D721Med (cell line): ENCODE results near the gene CC2D1B.

Experiments used
- DNase-seq: peaks from one replicate; pipeline ENCODE4 v3.0.0; 2011; ENCODE audit warnings: low spot score; ENCODE audit not compliant: insufficient read length
- FAIRE-seq: peaks from 2 replicates; lab custom pipeline; 2011; peaks lifted over from hg19 to GRCh38; lab: Jason Lieb, UNC
- CTCF ChIP-seq: IDR thresholded peaks from 2 replicates; pipeline ENCODE4 v1.5.1; 2012; ENCODE audit warnings: mild to moderate bottlenecking, control low read depth; ENCODE audit not compliant: insufficient read depth; ENCODE audit errors: missing control alignments

CC2D1B gene

GRCh38 chr1:52352690-52353089 is 13.3 kb downstream of the CC2D1B start:
- TF ChIP-seq CTCF = no peak
- DNase-seq (no peak), FAIRE-seq (no peak)

- peak; percentile 15 for TF ChIP-seq CTCF
- FAIRE-seq (no peak), DNase-seq (no peak)
Measured at GRCh38 chr1:52348704-52349300, 17.2 kb downstream of the CC2D1B start.

GRCh38 chr1:52346653-52347052 is 19.4 kb downstream of the CC2D1B start:
- DNase-seq = no peak
- TF ChIP-seq CTCF = no peak
- FAIRE-seq = peak; percentile 48

GRCh38 chr1:52345252-52345651 is 20.8 kb downstream of the CC2D1B start:
- DNase-seq (no peak), FAIRE-seq (no peak)
- no peak for TF ChIP-seq CTCF

DNA sequence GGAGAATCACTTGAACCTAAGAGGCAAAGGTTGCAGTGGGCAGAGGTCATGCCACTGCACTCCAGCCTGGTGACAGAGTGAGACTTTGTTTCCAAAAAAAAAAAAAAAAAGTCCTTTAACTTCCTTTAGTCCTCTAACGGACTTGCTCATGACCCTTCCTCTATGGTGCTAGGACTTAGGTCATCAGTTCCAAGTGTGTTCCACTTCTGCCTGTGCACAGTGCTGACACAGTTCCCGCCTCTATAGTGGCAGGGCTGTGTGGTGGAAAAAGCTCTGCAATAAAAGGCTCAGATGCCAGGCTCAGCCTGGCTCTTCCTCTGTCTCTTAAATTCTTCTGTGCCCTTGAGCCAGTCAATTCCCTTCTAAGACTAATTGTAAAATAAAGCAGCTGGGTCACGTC is 22.0 kb downstream of the CC2D1B start:
- FAIRE-seq (no peak), DNase-seq (no peak)
- TF ChIP-seq CTCF = no peak

DNA sequence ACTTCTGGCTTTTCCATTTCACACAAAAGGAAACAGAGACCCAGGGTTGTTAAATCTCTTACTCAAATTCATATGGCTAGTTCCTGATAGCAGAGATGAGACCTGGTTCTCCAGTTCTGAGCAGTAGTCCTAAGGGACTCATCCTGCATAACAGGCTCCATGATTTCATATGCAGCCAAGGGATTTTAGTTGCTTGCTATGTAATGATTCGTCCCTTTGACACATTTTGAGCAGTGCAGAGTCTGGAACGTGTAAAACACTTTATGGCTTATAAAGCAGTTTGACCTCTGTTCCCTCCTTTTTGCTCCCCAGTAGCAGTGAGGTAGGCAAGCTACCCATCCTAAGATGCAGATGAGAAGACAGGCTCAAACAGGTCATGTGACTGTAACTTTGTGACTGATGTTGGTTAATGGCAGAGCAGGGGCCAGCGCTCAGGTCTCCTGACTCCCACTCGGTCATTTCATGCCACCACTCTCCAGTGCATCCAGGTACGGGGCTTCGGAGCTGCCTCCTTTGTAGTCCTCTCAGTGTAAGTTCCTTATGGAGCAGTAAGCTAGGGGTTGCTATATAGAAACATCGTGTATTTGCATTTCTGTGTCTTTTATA is 24.2 kb downstream of the CC2D1B start:
- no peak for FAIRE-seq
- TF ChIP-seq CTCF = no peak
- DNase-seq = no peak

- TF ChIP-seq CTCF = no peak
- no peak for FAIRE-seq
- no peak for DNase-seq
Measured at GRCh38 chr1:52337439-52337838, 28.6 kb downstream of the CC2D1B start.
